GM21360 (cell line): Measurements from ENCODE around the gene PTPRD.
"Not testable (repeated sequence)": the region's sequence is repeated elsewhere in the genome, so short reads cannot be mapped to it uniquely, and the experiment has no call there.

ENCODE experiments used
- ATAC-seq: cut with Tn5 transposase; IDR thresholded peaks from one replicate; pipeline ENCODE4 v1.9.1; 2021; ENCODE audit warnings: mild to moderate bottlenecking, moderate library complexity; ENCODE audit not compliant: unreplicated experiment

PTPRD gene

GRCh38 chr9:9996259-9996658, 616.5 kb downstream of the PTPRD start:
- ATAC-seq, result no peak

GRCh38 chr9:9992936-9993335, 619.9 kb downstream of the PTPRD start:
- no peak for ATAC-seq

- ATAC-seq, result no peak
Observed at GRCh38 chr9:9973062-9973461, 639.7 kb downstream of the PTPRD start.

- no peak for ATAC-seq
Observed at GRCh38 chr9:9970514-9970913, 642.3 kb downstream of the PTPRD start.

GRCh38 chr9:9963841-9964240, 649.0 kb downstream of the PTPRD start:
- ATAC-seq, result no peak

GRCh38 chr9:9961934-9962333, 650.9 kb downstream of the PTPRD start:
- ATAC-seq, result no peak

- ATAC-seq, result no peak
Observed at GRCh38 chr9:9961487-9961886, 651.3 kb downstream of the PTPRD start.

- ATAC-seq, result no peak
Observed at GRCh38 chr9:9951556-9952160, 661.1 kb downstream of the PTPRD start.

- ATAC-seq, result no peak
Observed at GRCh38 chr9:9950813-9951212, 662.0 kb downstream of the PTPRD start.

GRCh38 chr9:9949978-9950377, 662.8 kb downstream of the PTPRD start:
- ATAC-seq, result no peak

- ATAC-seq, result no peak
Observed at GRCh38 chr9:9949368-9949767, 663.4 kb downstream of the PTPRD start.

- ATAC-seq, result no peak
Observed at GRCh38 chr9:9945966-9946365, 666.8 kb downstream of the PTPRD start.

- ATAC-seq, result peak; percentile 90
Observed at GRCh38 chr9:9942764-9943424, 669.9 kb downstream of the PTPRD start.

GRCh38 chr9:9938432-9938831, 674.4 kb downstream of the PTPRD start:
- ATAC-seq, result no peak

- not testable (repeated sequence) for ATAC-seq
Observed at GRCh38 chr9:9931464-9931863, 681.3 kb downstream of the PTPRD start.

- ATAC-seq, result no peak
Observed at GRCh38 chr9:9924376-9924775, 688.4 kb downstream of the PTPRD start.

- ATAC-seq, result no peak
Observed at GRCh38 chr9:9921805-9922204, 691.0 kb downstream of the PTPRD start.

GRCh38 chr9:9920425-9921060, 692.3 kb downstream of the PTPRD start:
- no peak for ATAC-seq

GRCh38 chr9:9919174-9919775, 693.5 kb downstream of the PTPRD start:
- no peak for ATAC-seq

GRCh38 chr9:9917400-9917799, 695.4 kb downstream of the PTPRD start:
- ATAC-seq, result no peak

- no peak for ATAC-seq
Observed at GRCh38 chr9:9914174-9914573, 698.6 kb downstream of the PTPRD start.

- no peak for ATAC-seq
Observed at GRCh38 chr9:9913276-9913832, 699.4 kb downstream of the PTPRD start.
